GM19397 (cell line): ENCODE data around the gene AGBL1.

Experiments used
- ATAC-seq: cut with Tn5 transposase; IDR thresholded peaks from one replicate; pipeline ENCODE4 v1.9.1; 2021; ENCODE audit warnings: mild to moderate bottlenecking, moderate library complexity; ENCODE audit not compliant: unreplicated experiment

AGBL1 gene

GRCh38 chr15:86624261-86625036 is 544.8 kb downstream of the AGBL1 start:
- no peak for ATAC-seq

- no peak for ATAC-seq
Observed at GRCh38 chr15:86629409-86630356, 550.0 kb downstream of the AGBL1 start.

DNA sequence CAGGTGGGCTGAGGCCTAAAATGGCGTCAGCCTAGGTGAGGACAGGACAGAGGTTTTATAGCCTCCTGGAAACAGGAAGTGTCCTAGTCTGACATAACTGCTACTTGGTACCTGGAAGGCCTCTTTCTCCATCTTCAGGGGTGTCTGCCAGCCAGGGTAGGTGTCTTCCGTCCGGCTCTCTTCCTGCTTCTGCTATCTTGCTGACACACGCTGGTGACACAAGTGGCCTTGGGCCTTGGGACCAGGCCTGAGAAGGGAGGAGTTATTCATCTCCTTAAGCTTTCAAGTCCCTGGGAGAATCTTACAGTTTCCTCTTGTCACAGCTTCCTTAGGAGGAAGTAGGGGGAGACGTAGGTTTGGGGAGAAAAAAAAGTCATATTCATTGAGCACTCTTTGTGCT is 551.3 kb downstream of the AGBL1 start:
- ATAC-seq, result no peak

- ATAC-seq, result no peak
Observed at GRCh38 chr15:86634146-86634545, 554.5 kb downstream of the AGBL1 start.

DNA sequence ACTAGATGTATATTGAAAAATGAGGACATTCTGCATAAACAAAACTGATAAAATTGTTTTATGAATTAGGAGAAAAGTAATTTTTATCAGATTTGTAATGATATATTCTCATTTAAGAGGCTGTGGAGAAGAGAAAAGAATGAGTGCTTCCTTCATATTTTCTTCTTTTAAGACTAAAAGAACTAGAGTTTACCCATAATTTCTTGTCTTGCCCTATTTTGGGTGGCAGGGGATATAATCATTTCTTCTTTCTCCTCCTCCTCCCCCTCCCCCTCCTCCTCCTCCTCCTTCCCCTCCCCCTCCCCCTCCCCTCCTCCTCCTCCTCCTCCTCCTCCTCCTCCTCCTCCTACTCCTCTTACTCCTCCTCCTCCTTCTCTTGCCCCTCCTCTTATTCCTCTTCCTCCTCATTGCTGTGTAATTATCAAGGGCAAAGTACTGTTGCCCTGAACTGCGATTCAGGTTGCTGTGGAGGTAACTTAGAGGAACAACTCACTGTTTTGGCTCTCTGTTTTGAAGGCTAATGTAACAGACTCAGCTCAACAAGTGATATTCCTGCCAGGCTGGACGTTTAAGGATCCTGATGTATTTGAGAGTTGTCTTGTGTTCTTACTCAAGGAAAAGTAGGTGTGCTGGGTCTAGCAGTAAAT is 555.4 kb downstream of the AGBL1 start:
- ATAC-seq, result no peak

- ATAC-seq, result no peak
Observed at GRCh38 chr15:86644339-86644738, 564.7 kb downstream of the AGBL1 start.

DNA sequence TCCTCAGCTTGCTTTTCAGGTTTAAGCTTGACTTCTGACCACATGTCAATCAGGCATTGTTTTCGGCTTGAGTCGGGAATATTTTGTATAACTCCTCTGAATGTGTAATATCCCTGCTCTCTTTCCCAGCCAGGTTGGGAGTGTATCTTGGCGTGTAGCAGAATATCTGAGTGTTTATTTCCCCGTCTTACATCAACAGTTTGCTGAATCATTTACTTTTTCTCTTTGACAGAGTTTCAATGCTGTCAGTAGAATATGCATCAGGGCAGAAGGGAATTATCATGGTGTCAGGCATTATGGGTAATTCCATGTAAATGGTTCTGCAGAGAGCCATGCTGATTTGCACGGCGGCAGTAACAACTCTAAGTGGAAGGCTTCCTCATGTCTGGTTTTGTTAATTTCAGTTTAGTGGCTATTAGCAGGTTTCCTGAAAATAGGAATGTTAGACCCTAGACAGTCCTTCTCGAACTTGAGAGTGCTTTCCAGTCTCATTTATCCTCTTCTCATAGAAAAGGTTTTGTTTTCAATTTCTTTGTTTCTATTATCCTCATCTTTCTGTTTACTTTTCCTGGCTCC is 566.3 kb downstream of the AGBL1 start:
- ATAC-seq, result no peak

GRCh38 chr15:86647810-86648440 is 568.3 kb downstream of the AGBL1 start:
- no peak for ATAC-seq

- no peak for ATAC-seq
Observed at GRCh38 chr15:86649277-86649676, 569.6 kb downstream of the AGBL1 start.

GRCh38 chr15:86650094-86650493 is 570.4 kb downstream of the AGBL1 start:
- ATAC-seq, result no peak

DNA sequence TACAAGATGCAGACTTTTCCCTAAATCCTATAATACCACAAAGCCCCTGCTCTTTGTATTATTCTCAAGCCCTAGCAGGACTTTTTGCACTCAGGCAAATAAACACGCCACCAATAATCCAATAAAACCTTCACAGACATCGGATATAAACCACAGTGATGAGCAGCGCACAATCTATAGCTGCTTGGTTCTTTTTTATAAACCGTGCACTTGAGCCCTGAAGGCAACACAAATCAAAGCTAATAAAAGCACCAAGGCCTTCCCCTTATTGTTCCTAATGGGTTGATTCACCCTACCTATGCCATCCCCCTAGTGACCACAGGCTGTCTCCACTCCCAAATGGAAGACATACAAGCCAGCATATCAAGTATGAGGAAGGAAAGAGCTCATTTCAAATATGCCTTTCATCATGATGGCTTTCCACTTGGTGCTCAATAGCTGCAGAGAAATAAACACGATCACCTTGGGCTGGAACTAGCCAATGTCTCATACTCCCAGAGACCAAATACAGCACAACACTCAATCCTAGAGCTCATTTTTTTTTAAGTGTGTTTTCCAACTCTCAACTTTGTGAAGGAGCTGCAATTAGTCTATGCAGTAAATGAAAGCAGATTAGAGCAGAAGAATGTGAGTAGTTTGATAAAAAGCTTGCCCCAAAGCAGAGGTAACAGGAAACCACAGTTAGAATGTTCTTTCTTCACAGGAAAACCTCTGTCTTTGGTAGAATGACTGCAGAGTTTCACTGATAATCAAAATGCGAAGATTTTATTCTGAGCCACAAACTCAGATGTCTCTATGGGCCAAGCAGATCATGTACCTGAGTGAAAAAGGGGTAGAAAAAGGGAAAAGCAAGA is 573.9 kb downstream of the AGBL1 start:
- no peak for ATAC-seq

- ATAC-seq, result no peak
Observed at GRCh38 chr15:86654501-86654900, 574.8 kb downstream of the AGBL1 start.

- no peak for ATAC-seq
Observed at GRCh38 chr15:86657305-86657704, 577.6 kb downstream of the AGBL1 start.

DNA sequence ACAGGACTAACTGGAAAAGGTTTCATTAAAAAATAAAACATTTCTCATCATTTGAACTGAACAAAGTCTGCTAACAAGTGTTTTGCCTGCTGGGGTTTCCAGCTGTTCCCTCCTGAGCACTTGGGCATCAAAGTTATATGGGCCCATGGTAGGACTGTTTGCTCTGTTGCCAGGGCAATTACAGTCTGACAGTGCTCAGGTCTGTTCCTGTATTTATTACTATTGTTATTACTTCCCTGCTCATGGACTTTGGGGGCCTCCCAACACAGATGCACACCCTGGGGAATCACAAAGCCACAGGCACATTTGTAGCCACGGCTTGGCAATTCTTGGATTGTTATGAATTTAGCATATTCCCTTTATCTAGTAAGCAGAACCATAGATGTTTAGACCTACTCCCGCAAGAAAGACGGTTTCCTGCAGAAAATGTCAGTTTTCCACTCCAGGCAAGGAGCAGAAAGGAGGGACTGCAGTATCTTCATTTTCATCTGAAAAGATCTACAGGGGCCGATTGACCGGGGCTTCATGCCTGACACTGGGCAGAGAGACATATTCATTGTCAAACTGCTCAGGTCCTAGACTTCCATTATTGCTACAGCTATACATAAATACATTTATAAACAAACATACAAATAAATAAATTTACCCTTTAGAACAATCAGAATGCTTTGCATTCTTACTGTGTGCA is 580.2 kb downstream of the AGBL1 start:
- no peak for ATAC-seq

DNA sequence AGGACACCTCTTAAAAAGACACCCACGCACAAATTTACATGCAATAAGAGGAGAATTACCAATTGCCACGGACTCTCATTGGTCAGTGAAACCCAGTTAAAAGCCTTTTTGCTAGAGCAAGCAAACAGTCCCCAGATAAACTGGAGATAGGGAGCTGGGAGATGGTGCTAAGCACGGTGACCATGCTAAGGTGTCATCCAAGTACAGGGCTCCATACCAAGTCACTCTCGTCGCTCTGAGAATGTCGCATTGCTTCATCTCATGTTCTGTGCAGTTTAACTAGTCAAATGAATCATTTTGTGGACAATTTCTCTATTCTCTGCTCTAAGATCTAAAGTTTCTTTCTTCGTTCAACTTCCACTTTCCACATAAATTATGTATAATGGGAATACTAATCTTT is 581.9 kb downstream of the AGBL1 start:
- ATAC-seq, result no peak

DNA sequence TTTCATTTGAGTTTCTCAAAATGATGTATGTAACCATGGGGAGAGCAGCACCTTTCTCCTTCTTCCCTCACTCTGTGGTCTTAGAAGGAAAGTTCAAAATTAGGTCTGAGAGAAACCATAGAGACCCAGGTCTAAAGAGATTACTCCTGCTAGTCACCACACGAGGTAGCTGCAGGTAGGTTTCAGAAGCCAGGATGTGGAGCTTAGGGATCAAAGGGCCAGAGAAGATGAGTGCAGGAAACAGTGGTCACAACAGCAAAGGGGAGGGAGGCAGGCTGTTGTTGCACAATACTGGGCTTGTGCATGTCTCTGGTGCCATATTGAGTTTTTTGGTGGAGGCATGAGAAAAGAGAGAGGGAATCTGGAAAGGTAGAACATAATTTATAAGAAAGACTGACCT is 583.6 kb downstream of the AGBL1 start:
- no peak for ATAC-seq

- no peak for ATAC-seq
Observed at GRCh38 chr15:86663979-86664378, 584.3 kb downstream of the AGBL1 start.

DNA sequence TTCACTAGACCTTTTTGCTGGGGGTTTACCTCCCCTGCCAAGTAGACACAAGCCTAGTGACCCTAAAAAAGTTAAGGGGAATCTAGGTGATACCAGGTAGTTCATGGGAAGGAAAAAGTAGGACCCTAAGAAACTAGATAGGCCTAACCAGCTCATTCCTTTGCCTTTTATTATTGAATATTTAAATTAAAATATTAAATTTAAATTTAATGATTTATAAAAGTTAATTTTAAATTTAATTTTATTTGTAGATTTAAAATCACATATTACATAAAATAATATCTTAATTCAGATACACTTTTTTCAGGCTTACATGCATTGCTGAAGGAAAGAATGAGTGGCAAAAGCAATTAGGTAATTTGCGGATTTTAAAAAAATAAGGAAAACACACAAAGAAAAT is 584.9 kb downstream of the AGBL1 start:
- ATAC-seq, result no peak

GRCh38 chr15:86676002-86676401 is 596.3 kb downstream of the AGBL1 start:
- ATAC-seq, result no peak
